ENCODE data around the gene EXOC1.
"Not testable (repeated sequence)": the region's sequence is repeated elsewhere in the genome, so short reads cannot be mapped to it uniquely, and the experiment has no call there.

EXOC1 gene

GRCh38 chr4:55853484-55854046 lies at the start of gene EXOC1:
TSS of gene EXOC1 (plus strand) at chr4:55853648. CDS start at chr4:55858324, 4,676 bp downstream.
- DNase-seq: peak; percentile 57 to 87

- DNase-seq: no peak
These were observed 45.9 kb upstream of the EXOC1 start for GRCh38 chr4:55807556-55807955.

- DNase-seq: no peak
These were observed 45.3 kb upstream of the EXOC1 start for GRCh38 chr4:55808186-55808585.

- DNase-seq: no peak
These were observed 44.8 kb upstream of the EXOC1 start for GRCh38 chr4:55808632-55809031.

GRCh38 chr4:55817691-55818090 lies 35.8 kb upstream of the EXOC1 start:
- no peak for DNase-seq

- no peak for DNase-seq
These were observed 33.8 kb upstream of the EXOC1 start, which contains the start of gene EXOC1L for GRCh38 chr4:55819634-55820033. TSS of gene EXOC1L (plus strand) at chr4:55819790. CDS start at chr4:55820027, 237 bp downstream.

- no peak for DNase-seq
These were observed 33.2 kb upstream of the EXOC1 start for GRCh38 chr4:55820279-55820678.

- DNase-seq: no peak
These were observed 31.1 kb upstream of the EXOC1 start for GRCh38 chr4:55822329-55822728.

GRCh38 chr4:55824865-55825264 lies 28.6 kb upstream of the EXOC1 start:
- no peak for DNase-seq

- no peak for DNase-seq
These were observed 26.5 kb upstream of the EXOC1 start for GRCh38 chr4:55826986-55827385.

GRCh38 chr4:55827582-55827981 lies 25.9 kb upstream of the EXOC1 start:
- DNase-seq: no peak

- DNase-seq: no peak
These were observed 23.4 kb upstream of the EXOC1 start for GRCh38 chr4:55830048-55830447.

- DNase-seq: no peak
These were observed 22.7 kb upstream of the EXOC1 start for GRCh38 chr4:55830716-55831115.

GRCh38 chr4:55834086-55834795 lies 19.2 kb upstream of the EXOC1 start:
- DNase-seq: no peak

- DNase-seq: no peak
These were observed 15.5 kb upstream of the EXOC1 start for GRCh38 chr4:55837903-55838302.

- DNase-seq: no peak
These were observed 15.1 kb upstream of the EXOC1 start for GRCh38 chr4:55838356-55838755.

GRCh38 chr4:55838952-55839351 lies 14.5 kb upstream of the EXOC1 start:
- DNase-seq: no peak

- DNase-seq: no peak
These were observed 12.5 kb upstream of the EXOC1 start for GRCh38 chr4:55840956-55841355.

- DNase-seq: not testable (repeated sequence)
These were observed 11.8 kb upstream of the EXOC1 start for GRCh38 chr4:55841373-55842239.

- DNase-seq: not testable (repeated sequence)
These were observed 11.1 kb upstream of the EXOC1 start for GRCh38 chr4:55842312-55842711.

- DNase-seq: no peak
These were observed 3.7 kb upstream of the EXOC1 start for GRCh38 chr4:55849724-55850123.

- DNase-seq: no peak
These were observed 1.6 kb upstream of the EXOC1 start for GRCh38 chr4:55851885-55852284.

GRCh38 chr4:55854129-55854528 lies 681 bp downstream of the EXOC1 start:
- no peak for DNase-seq

- DNase-seq: no peak
These were observed 4.1 kb downstream of the EXOC1 start for GRCh38 chr4:55857586-55857985.
